GM12878 (cell line): ENCODE data around the gene ACTL10. TPM values are rescaled to one million over a fixed set of nuclear protein-coding genes. Genes with fewer than 3 reads are reported as not detected.
A peak's percentile ranks its signal among the peaks of the same experiment; 100 is the strongest.

Experiments used
- ASH2L ChIP-seq: fragments of 300-600, 200-600 bp; sonication (generic); IDR thresholded peaks from 2 replicates; pipeline ENCODE4 v1.6.1; 2017; ENCODE audit warnings: low read depth, mild to moderate bottlenecking, borderline replicate concordance
- CHD1 ChIP-seq: IDR thresholded peaks from 2 replicates; pipeline ENCODE4 v1.6.1; 2012; ENCODE audit warnings: low read depth, low read length, improper control_type of control experiment
- DPF2 ChIP-seq: fragments of 450-650 bp; IDR thresholded peaks from 2 replicates; pipeline ENCODE4 v1.6.1; 2017; ENCODE audit warnings: mild to moderate bottlenecking
- EGR1 ChIP-seq, 2 experiments: IDR thresholded peaks; 1 replicate in 1 of 2; 2 replicates in 1 of 2; pipeline ENCODE4 v1.6.1; 2011 to 2012; ENCODE audit warnings: low read depth in 2 of 2, low read length in 2 of 2, borderline replicate concordance in 1 of 2, mild to moderate bottlenecking in 1 of 2, moderate library complexity in 1 of 2
- ESRRA ChIP-seq: IDR thresholded peaks from 2 replicates; pipeline ENCODE4 v1.6.1; 2012; ENCODE audit warnings: mild to moderate bottlenecking, low read length, improper control_type of control experiment
- FOS ChIP-seq: IDR thresholded peaks from 3 replicates; pipeline ENCODE4 v1.6.1; 2011; ENCODE audit warnings: borderline replicate concordance; ENCODE audit not compliant: insufficient read length; ENCODE audit errors: extremely low read depth
- GATAD2B ChIP-seq: fragments of 450-650 bp; conservative IDR thresholded peaks from 2 replicates; pipeline ENCODE4 v1.6.1; 2017; ENCODE audit warnings: low read depth, mild to moderate bottlenecking, moderate library complexity
- IKZF2 ChIP-seq, 2 experiments: fragments of 450-650 bp; IDR thresholded peaks; 2 replicates each; pipeline ENCODE4 v1.6.1; 2017; ENCODE audit warnings: mild to moderate bottlenecking in 2 of 2, moderate library complexity in 2 of 2
- IRF3 ChIP-seq: fragments of 450-650 bp; IDR thresholded peaks from 2 replicates; pipeline ENCODE4 v1.6.1; 2014; ENCODE audit warnings: mild to moderate bottlenecking
- IRF4 ChIP-seq: IDR thresholded peaks from 2 replicates; pipeline ENCODE4 v1.6.1; 2011; ENCODE audit warnings: low read depth, low read length
- LARP7 ChIP-seq: fragments of 450-650 bp; IDR thresholded peaks from 2 replicates; pipeline ENCODE4 v1.6.1; 2017; ENCODE audit warnings: mild to moderate bottlenecking
- MAX ChIP-seq: IDR thresholded peaks from 2 replicates; pipeline ENCODE4 v1.6.1; 2012; ENCODE audit warnings: low read depth, low read length, improper control_type of control experiment
- MEF2A ChIP-seq: IDR thresholded peaks from 2 replicates; pipeline ENCODE4 v1.6.1; 2011; ENCODE audit warnings: low read depth, mild to moderate bottlenecking, low read length, moderate library complexity; ENCODE audit not compliant: insufficient read depth
- NBN ChIP-seq: fragments of 450-650 bp; IDR thresholded peaks from 2 replicates; pipeline ENCODE4 v1.6.1; 2016
- NFYB ChIP-seq: IDR thresholded peaks from 2 replicates; pipeline ENCODE4 v1.6.1; 2011; ENCODE audit warnings: low read depth, mild to moderate bottlenecking, low read length, improper control_type of control experiment, moderate library complexity; ENCODE audit not compliant: insufficient read depth
- NR2F1 ChIP-seq: fragments of 450-650 bp; conservative IDR thresholded peaks from 2 replicates; pipeline ENCODE4 v1.6.1; 2017; ENCODE audit warnings: mild to moderate bottlenecking
- POLR2A ChIP-seq: IDR thresholded peaks from 2 replicates; pipeline ENCODE4 v1.6.1; 2011; ENCODE audit warnings: low read depth, mild to moderate bottlenecking, low read length
- RAD21 ChIP-seq: IDR thresholded peaks from 2 replicates; pipeline ENCODE4 v1.6.1; 2011; ENCODE audit warnings: mild to moderate bottlenecking, low read depth, low read length, moderate library complexity; ENCODE audit not compliant: insufficient read depth
- SIN3A ChIP-seq: IDR thresholded peaks from 2 replicates; pipeline ENCODE4 v1.6.1; 2012; ENCODE audit warnings: low read depth, low read length, improper control_type of control experiment
- SMARCA5 ChIP-seq: fragments of 450-650 bp; IDR thresholded peaks from 2 replicates; pipeline ENCODE4 v1.6.1; 2017; ENCODE audit warnings: mild to moderate bottlenecking
- SRF ChIP-seq, 2 experiments: IDR thresholded peaks; 2 replicates each; pipeline ENCODE4 v1.6.1; 2011; ENCODE audit warnings: low read depth in 2 of 2, low read length in 2 of 2, mild to moderate bottlenecking in 1 of 2, moderate library complexity in 1 of 2
- USF1 ChIP-seq: IDR thresholded peaks from 2 replicates; pipeline ENCODE4 v1.6.1; 2011; ENCODE audit warnings: borderline replicate concordance, low read depth, mild to moderate bottlenecking, moderate library complexity, mixed read lengths, low read length; ENCODE audit not compliant: insufficient read depth; ENCODE audit errors: extremely low read length
- YY1 ChIP-seq: IDR thresholded peaks from 2 replicates; pipeline ENCODE4 v1.6.1; 2011; ENCODE audit warnings: low read depth, mild to moderate bottlenecking, low read length
- ZBTB4 ChIP-seq: fragments of 450-650 bp; formaldehyde crosslinking; IDR thresholded peaks from 2 replicates; pipeline ENCODE4 v1.4.0; 2022; ENCODE audit warnings: mild to moderate bottlenecking, moderate library complexity
- polyA plus RNA-seq, 11 experiments: library from polyadenylated mRNA; depleted of rRNA in 4 of 11; unstranded in 6 of 11; stranded (reverse) in 5 of 11; fragments of >200 nt; fragmentation: Nextera tagmentation in 4 of 11; fragmentation: Illumina TruSeq in 1 of 11; extraction: Ambion mirVana in 4 of 11; extraction: Trizol in 1 of 11; gene quantifications; 1 replicate in 1 of 11; 2 replicates in 10 of 11; pipeline versions ENCODE4 v1.2.1 to v1.2.3, GENCODE V29; 2011 to 2016; ENCODE audit warnings: inconsistent platforms in 2 of 11, missing spikeins in 2 of 11, low read depth in 1 of 11
- total RNA-seq, 4 experiments: library from RNA; depleted of rRNA in 3 of 4; stranded (reverse); fragments of >200 nt in 3 of 4; fragmentation: Illumina TruSeq in 1 of 4; extraction: Trizol in 1 of 4; gene quantifications; 2 replicates each; pipeline versions ENCODE4 v1.2.1 to v1.2.3, GENCODE V29; 2013 to 2021

ACTL10 gene
- total and polyA plus RNA-seq, 10 of the 15 experiments (the other 5 are each of a cell fraction or from before 2014, with no cell fraction given): 0.12 to 5.0 (median 0.89) TPM

GRCh38 chr20:33667676-33668465, 1.1 kb downstream of the ACTL10 start (continued):
- TF ChIP-seq ASH2L (no peak), FOS (no peak), NFYB (no peak), IRF4 (0 out of 2 replicates have a peak, but pooled peaks have one; percentile 18), POLR2A (peak; percentile 45; the same call in 1 of the 2 replicates), ZBTB4 (CRISPR knock-in tag) (no peak), ESRRA (no peak; the same call in 1 of the 2 replicates), CHD1 (peak; percentile 38; the same call in 1 of the 2 replicates), RAD21 (peak; percentile 93), DPF2 (peak; percentile 40; the same call in 1 of the 2 replicates), SRF (IDR thresholded peaks at IDR 0.05; ENCODE audit: low read depth in 2 of 2, low read length in 2 of 2) (no peak), IRF3 (0 out of 2 replicates have a peak, but pooled peaks have one; percentile 16), LARP7 (0 out of 2 replicates have a peak, but pooled peaks have one; percentile 27), MAX (no peak), NR2F1 (peak; percentile 83), GATAD2B (peak; percentile 59), USF1 (no peak), NBN (0 out of 2 replicates have a peak, but pooled peaks have one; percentile 51), SMARCA5 (peak; percentile 92; the same call in 1 of the 2 replicates), YY1 (peak; percentile 91), IKZF2 (IDR thresholded peaks at IDR 0.05) (peak in 1 of 2 experiments; percentile 42; a peak in 3 of 4 replicates), SIN3A (no peak), EGR1 (IDR thresholded peaks at IDR 0.05; ENCODE audit: borderline replicate concordance in 1 of 2, low read depth in 2 of 2, low read length in 2 of 2) (no peak), MEF2A (no peak)
